ENCODE measurements around the gene PLD4. TPM values are rescaled to one million over a fixed set of nuclear protein-coding genes. Genes with fewer than 3 reads are reported as not detected.
A peak's percentile ranks its signal among the peaks of the same experiment; 100 is the strongest.

The PLD4 gene
- total RNA-seq, 3 donors from 2014 or later = 0.38 to 2.2 (median 0.39) TPM

- Histone ChIP-seq H3K4me1 (ENCODE audit: low read depth) (peaks cover 6% of the 10 kb centered on the region), H3K9me3 (no peaks in the 10 kb centered on the region), H3K4me3 (no peak overlapping the region), H3K36me3 (ENCODE audit: low read depth) (no peaks in the 10 kb centered on the region)
- DNase-seq (peak in 1 of 3 donors; percentile 23), ATAC-seq (no peak)
- intact Hi-C loops (cut with DNase I, micrococcal nuclease) = no loop called here
- no peak for TF ChIP-seq CTCF (IDR thresholded peaks at IDR 0.05)
Observed at GRCh38 chr14:104931771-104932675, 7.3 kb downstream of the PLD4 start.

GRCh38 chr14:104932676-104933631 is 8.3 kb downstream of the PLD4 start:
- DNase-seq (peak; percentile 82 to 86 (median 83)), ATAC-seq (peak; percentile 89)
- peaks cover 6% of the 10 kb centered on the region for H3K4me1 ChIP-seq (ENCODE audit: low read depth)
- peak; percentile 87 for TF ChIP-seq CTCF (IDR thresholded peaks at IDR 0.05)
- intact Hi-C loops (cut with DNase I, micrococcal nuclease) = no loop called here
- no peaks in the 10 kb centered on the region for H3K36me3 ChIP-seq (ENCODE audit: low read depth)
- no peak overlapping the region for H3K4me3 ChIP-seq
- H3K9me3 ChIP-seq = no peaks in the 10 kb centered on the region

GRCh38 chr14:104933746-104934733 is 9.4 kb downstream of the PLD4 start:
- ATAC-seq (no peak), DNase-seq (peak in 1 of 3 donors; percentile 13)
- H3K36me3 ChIP-seq (ENCODE audit: low read depth) = no peaks in the 10 kb centered on the region
- H3K4me3 ChIP-seq = no peak overlapping the region
- no peaks in the 10 kb centered on the region for H3K9me3 ChIP-seq
- H3K4me1 ChIP-seq (ENCODE audit: low read depth) = peaks cover 6% of the 10 kb centered on the region
- no peak for TF ChIP-seq CTCF (IDR thresholded peaks at IDR 0.05)
- intact Hi-C loops (cut with DNase I, micrococcal nuclease) = no loop called here

- Histone ChIP-seq H3K36me3 (ENCODE audit: low read depth) (no peaks in the 10 kb centered on the region), H3K4me1 (ENCODE audit: low read depth) (peaks cover 6% of the 10 kb centered on the region), H3K4me3 (no peak overlapping the region), H3K9me3 (no peaks in the 10 kb centered on the region)
- no peak for TF ChIP-seq CTCF (IDR thresholded peaks at IDR 0.05)
- ATAC-seq (no peak), DNase-seq (peak in 1 of 3 donors; percentile 10)
- intact Hi-C loops (cut with DNase I, micrococcal nuclease) = no loop called here
Observed at GRCh38 chr14:104935026-104935650, 10.5 kb downstream of the PLD4 start.

Measured in mucosa of descending colon (tissue), 3 donors.